Natural killer cell (primary cell): ENCODE measurements around the gene MAVS. TPM values are rescaled to one million over a fixed set of nuclear protein-coding genes. Genes with fewer than 3 reads are reported as not detected.
A peak's percentile ranks its signal among the peaks of the same experiment; 100 is the strongest.

Experiments
- ATAC-seq, 3 donors: fragments of 150-1000 bp in 2 of 3; fragments of 200-7000 bp in 1 of 3; cut with Tn5 transposase; 1 replicate in 1 of 3; 2 replicates in 2 of 3; pipeline ENCODE4 v1.10.0; 2021; ENCODE audit warnings: mild to moderate bottlenecking in 2 of 3, moderate library complexity in 2 of 3
- DNase-seq, 2 donors: peaks; one replicate each; pipeline versions ENCODE4 v3.0.0 to v3.0.0-alpha.2; 2013 to 2021; ENCODE audit warnings: mixed read lengths in 1 of 2
- H3K27ac ChIP-seq: one replicate; pipeline ENCODE4 v1.5.1; 2013; ENCODE audit warnings: mild to moderate bottlenecking, low read length
- H3K27me3 ChIP-seq: one replicate; pipeline ENCODE4 v1.6.1; 2013; ENCODE audit warnings: low read length; ENCODE audit not compliant: control insufficient read depth, insufficient read depth
- H3K36me3 ChIP-seq: one replicate; pipeline ENCODE4 v1.6.1; 2013; ENCODE audit warnings: low read length; ENCODE audit not compliant: control insufficient read depth, insufficient read depth
- H3K4me1 ChIP-seq: one replicate; pipeline ENCODE4 v1.6.1; 2013; ENCODE audit warnings: low read length; ENCODE audit not compliant: control insufficient read depth, insufficient read depth
- H3K4me3 ChIP-seq: one replicate; pipeline ENCODE4 v1.5.1; 2013; ENCODE audit warnings: low read length
- H3K9me3 ChIP-seq: one replicate; pipeline ENCODE4 v1.6.1; 2013; ENCODE audit warnings: low read length; ENCODE audit not compliant: control insufficient read depth, insufficient read depth
- H3K27ac Mint-ChIP-seq, 2 donors: one replicate each; pipeline ENCODE4 v1.8.0; 2022; ENCODE audit warnings: mild to moderate bottlenecking in 2 of 2, mixed read lengths in 2 of 2, moderate library complexity in 1 of 2
- H3K27me3 Mint-ChIP-seq, 2 donors: one replicate each; pipeline ENCODE4 v1.8.0; 2022; ENCODE audit warnings: low read depth in 2 of 2, mixed read lengths in 2 of 2
- H3K36me3 Mint-ChIP-seq: one replicate; pipeline ENCODE4 v1.8.0; 2022; ENCODE audit warnings: mixed read lengths
- H3K4me1 Mint-ChIP-seq, 2 donors: one replicate each; pipeline ENCODE4 v1.8.0; 2022; ENCODE audit warnings: mixed read lengths in 2 of 2
- H3K4me3 Mint-ChIP-seq: one replicate; pipeline ENCODE4 v1.8.0; 2022; ENCODE audit warnings: mild to moderate bottlenecking, moderate library complexity, mixed read lengths
- H3K9me3 Mint-ChIP-seq, 2 donors: one replicate each; pipeline ENCODE4 v1.8.0; 2022; ENCODE audit warnings: mixed read lengths in 2 of 2
- CTCF ChIP-seq: fragments of 200-600 bp; IDR thresholded peaks from one replicate; pipeline ENCODE4 v1.8.0; 2022; ENCODE audit warnings: antibody characterized with exemption
- WGBS: methylation state at CpG from one replicate; pipeline ENCODE4 v1.1.7; 2013; ENCODE audit warnings: missing lambda C conversion rate; ENCODE audit not compliant: insufficient coverage; 5-methylcytosine and 5-hydroxymethylcytosine counted together
- intact Hi-C: fragments of 100-400 bp; cut with micrococcal nuclease; formaldehyde crosslinking; loops from one replicate; pipeline ENCODE4 v1.14.2; 2022
- total RNA-seq, 4 donors: library from RNA; stranded (reverse); fragments of 120-200 nt in 1 of 4; gene quantifications; one replicate each; pipeline versions ENCODE4 v1.2.3 to v1.2.4, GENCODE V29; 2013 to 2022

MAVS gene
- total RNA-seq, 3 donors from 2014 or later (not counting 1 experiment from before 2014, with no cell fraction given): 23.1 to 30.8 (median 26.4) TPM

- intact Hi-C loops: loop anchor here (1.0 kb wide), 1 partner anchor 9 kb away; no protein-coding TSS in a partner anchor
- ATAC-seq: no peak
- Mint-ChIP-seq H3K9me3 (no peaks in the 10 kb centered on the region), H3K36me3 (no peaks in the 10 kb centered on the region), H3K27ac (peak overlapping the region; percentile 68 to 82), H3K4me3 (peak overlapping the region; percentile 62), H3K4me1 (peaks cover 61 to 68% of the 10 kb centered on the region in 2 donors), H3K27me3 (no peaks in the 10 kb centered on the region)
- no peak overlapping the region for H3K4me3 ChIP-seq
- H3K27ac ChIP-seq: no peak overlapping the region
- 73% methylated on average over 3 of the region's 3 CpGs for WGBS
- no peak for TF ChIP-seq CTCF
- H3K27me3 ChIP-seq: no peaks in the 10 kb centered on the region
- no peaks in the 10 kb centered on the region for H3K36me3 ChIP-seq
- peaks cover 57% of the 10 kb centered on the region for H3K4me1 ChIP-seq
- H3K9me3 ChIP-seq: no peaks in the 10 kb centered on the region
- DNase-seq: no peak
Observed at GRCh38 chr20:3900187-3900604, 53.6 kb downstream of the MAVS start.

GRCh38 chr20:3901028-3901705, 54.5 kb downstream of the MAVS start:
- H3K4me1 ChIP-seq: peaks cover 57% of the 10 kb centered on the region
- no peaks in the 10 kb centered on the region for H3K27me3 ChIP-seq
- Mint-ChIP-seq H3K4me3 (peak overlapping the region; percentile 58), H3K27ac (peak overlapping the region; percentile 75 to 78), H3K4me1 (peaks cover 61 to 69% of the 10 kb centered on the region in 2 donors), H3K36me3 (no peaks in the 10 kb centered on the region), H3K27me3 (no peaks in the 10 kb centered on the region), H3K9me3 (no peaks in the 10 kb centered on the region)
- H3K36me3 ChIP-seq: no peaks in the 10 kb centered on the region
- DNase-seq (no peak), ATAC-seq (no peak)
- 57% methylated on average over 1 of the region's 3 CpGs for WGBS
- H3K4me3 ChIP-seq: no peak overlapping the region
- peak overlapping the region; percentile 14 for H3K27ac ChIP-seq
- intact Hi-C loops: no loop called here
- no peak for TF ChIP-seq CTCF
- H3K9me3 ChIP-seq: no peaks in the 10 kb centered on the region

- no peak for DNase-seq
- H3K4me1 Mint-ChIP-seq: peaks cover 55 to 65% of the 10 kb centered on the region in 2 donors
- Histone ChIP-seq H3K9me3 (no peaks in the 10 kb centered on the region), H3K4me3 (no peak overlapping the region), H3K27ac (no peak overlapping the region), H3K4me1 (peaks cover 54% of the 10 kb centered on the region), H3K27me3 (no peaks in the 10 kb centered on the region), H3K36me3 (no peaks in the 10 kb centered on the region)
- H3K27me3 Mint-ChIP-seq: no peaks in the 10 kb centered on the region
- intact Hi-C loops: no loop called here
- no peak for ATAC-seq
- H3K4me3 Mint-ChIP-seq: peak overlapping the region; percentile 58
- 84% methylated on average over 8 of the region's 9 CpGs for WGBS
- H3K36me3 Mint-ChIP-seq: no peaks in the 10 kb centered on the region
- H3K9me3 Mint-ChIP-seq: no peaks in the 10 kb centered on the region
- H3K27ac Mint-ChIP-seq: peak overlapping the region; percentile 75 to 78
- no peak for TF ChIP-seq CTCF
Observed at GRCh38 chr20:3901706-3902440, 55.2 kb downstream of the MAVS start.
